Stimulated activated CD4-positive, alpha-beta T cell treated with anti-CD3 and anti-CD28 coated beads, Interleukin-12 subunit alpha, Interleukin-12 subunit beta, amount 100 ng/mL, for 24 hours (primary cell): Measurements from ENCODE around the gene BBOX1.

Experiments
- DNase-seq, 2 experiments: peaks; one replicate each; pipeline ENCODE4 v3.0.0-alpha.2; 2020; ENCODE audit warnings: low read depth in 2 of 2

BBOX1 gene

DNA sequence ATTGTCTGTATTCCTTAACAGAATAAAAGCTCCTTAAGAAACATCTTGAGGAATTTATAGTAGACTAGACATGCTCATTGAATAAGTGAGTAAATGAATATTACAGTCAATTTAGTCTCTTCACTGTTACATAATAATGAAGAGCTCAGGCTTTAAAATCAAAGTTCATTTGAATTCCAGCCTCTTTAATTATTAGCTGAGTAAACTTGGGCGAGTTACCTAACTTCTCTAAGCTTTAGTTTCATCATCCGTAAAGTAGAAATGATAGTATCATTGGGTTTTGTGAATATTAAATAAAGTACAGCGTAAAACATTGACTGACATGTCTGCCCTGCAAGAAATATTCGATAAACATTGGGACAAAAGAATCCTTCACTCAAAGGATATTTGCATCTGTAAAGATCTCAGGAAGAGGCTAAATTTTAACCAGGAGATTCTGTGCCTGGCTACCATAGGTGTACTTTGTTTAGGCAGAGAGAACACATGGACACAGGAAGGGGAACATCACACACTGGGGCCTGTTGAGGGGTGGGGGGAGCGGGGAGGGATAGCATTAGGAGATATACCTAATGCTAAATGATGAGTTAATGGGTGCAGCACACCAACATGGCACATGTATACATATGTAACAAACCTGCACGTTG lies 15.2 kb upstream of the BBOX1 start:
- no peak for DNase-seq

DNA sequence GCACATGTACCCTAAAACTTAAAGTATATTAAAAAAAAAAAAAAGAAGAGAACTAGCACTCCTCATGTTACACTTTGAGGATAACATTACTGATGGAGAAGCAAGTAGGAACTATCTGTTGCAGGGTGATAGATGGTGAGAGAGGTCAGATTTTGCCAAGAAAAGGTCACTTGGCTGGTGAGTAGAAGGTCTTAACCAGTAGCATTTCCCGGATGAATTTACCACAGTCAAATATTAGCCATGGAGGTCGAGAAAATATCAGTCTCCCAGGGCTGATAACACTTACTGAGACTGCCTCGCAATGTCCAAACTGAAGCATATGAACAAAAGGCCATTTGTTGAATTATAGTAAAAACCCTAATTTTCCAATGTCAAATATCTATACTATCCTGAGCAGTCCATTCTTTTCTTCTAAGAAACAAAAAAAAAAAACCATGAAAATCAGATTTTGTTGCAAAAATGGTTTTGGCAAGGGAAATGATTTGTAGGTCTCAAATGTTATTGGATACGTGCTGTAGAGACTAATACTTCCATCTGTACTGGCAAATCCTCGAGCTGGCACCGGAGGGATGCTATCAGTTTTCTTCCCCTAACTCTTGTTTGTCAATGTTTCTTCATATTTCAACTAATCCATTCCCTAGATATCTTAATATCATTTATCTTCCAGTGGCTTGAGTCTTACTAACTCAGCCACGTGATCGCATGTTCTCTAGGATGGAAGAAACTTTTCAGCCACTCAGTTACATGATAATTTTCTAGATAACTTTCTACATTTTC lies 14.5 kb upstream of the BBOX1 start:
- no peak for DNase-seq

GRCh38 chr11:27028561-27028965 lies 12.1 kb upstream of the BBOX1 start:
- no peak for DNase-seq

GRCh38 chr11:27029966-27030365 lies 10.6 kb upstream of the BBOX1 start:
- DNase-seq = no peak

GRCh38 chr11:27031754-27032153 lies 8.9 kb upstream of the BBOX1 start:
- no peak for DNase-seq

GRCh38 chr11:27039873-27040272 lies 742 bp upstream of the BBOX1 start:
- DNase-seq = no peak

GRCh38 chr11:27041141-27041899 lies 705 bp downstream of the BBOX1 start:
- no peak for DNase-seq

GRCh38 chr11:27046956-27047355 lies 6.3 kb downstream of the BBOX1 start:
- DNase-seq = no peak

GRCh38 chr11:27052668-27053067 lies 12.1 kb downstream of the BBOX1 start:
- no peak for DNase-seq

GRCh38 chr11:27055065-27055682 lies 14.6 kb downstream of the BBOX1 start:
- DNase-seq = no peak

GRCh38 chr11:27057091-27057780 lies 16.6 kb downstream of the BBOX1 start:
- no peak for DNase-seq

GRCh38 chr11:27058456-27058855 lies 17.8 kb downstream of the BBOX1 start:
- no peak for DNase-seq

DNA sequence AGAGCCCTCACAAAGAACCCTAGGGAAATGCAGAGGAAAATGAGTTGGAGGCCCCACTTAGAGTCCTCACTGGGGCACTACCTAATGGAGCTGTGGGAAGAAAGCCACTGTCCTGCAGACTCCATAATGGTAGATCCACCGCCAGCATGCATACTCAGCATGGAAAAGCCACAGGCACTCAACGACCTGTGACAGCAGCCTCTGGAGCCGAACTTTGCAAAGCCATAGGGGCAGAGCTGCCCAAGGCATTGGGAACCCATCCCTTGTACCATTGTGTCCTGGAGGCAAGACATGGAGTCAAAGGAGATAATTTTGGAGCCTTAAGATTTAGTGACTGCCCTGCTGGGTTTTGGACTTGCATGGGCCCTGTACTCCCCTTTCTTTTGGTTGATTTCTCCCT lies 18.8 kb downstream of the BBOX1 start:
- no peak for DNase-seq

DNA sequence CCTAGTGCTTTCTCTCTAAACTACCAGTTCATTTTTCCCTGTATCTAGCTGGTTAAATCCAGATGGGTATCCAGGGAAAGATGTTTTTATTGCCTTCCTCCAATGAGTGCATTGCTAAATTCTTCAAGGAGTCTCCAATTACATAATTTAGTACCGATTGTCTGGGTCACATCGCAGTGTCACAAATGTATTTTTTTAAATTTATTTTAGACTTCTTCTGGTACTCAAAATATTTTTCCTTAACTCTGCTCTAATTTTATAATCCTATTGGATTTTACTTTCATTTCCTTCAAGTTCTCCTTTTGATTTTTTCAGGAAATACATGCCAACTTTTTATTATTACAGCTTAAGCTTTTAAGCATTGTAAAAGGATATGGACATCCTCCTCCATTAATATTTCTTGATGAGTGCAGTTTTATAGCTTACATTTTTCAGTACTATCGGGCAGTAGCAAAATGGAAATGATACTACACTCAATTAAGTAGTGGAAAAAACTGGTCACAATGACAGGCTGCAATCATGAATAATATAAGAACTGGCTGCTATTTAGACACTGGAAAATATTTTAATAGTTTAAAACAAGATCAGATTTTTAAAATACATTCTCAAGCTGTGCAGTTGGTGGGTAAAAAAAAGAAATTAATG lies 20.3 kb downstream of the BBOX1 start:
- DNase-seq = no peak

DNA sequence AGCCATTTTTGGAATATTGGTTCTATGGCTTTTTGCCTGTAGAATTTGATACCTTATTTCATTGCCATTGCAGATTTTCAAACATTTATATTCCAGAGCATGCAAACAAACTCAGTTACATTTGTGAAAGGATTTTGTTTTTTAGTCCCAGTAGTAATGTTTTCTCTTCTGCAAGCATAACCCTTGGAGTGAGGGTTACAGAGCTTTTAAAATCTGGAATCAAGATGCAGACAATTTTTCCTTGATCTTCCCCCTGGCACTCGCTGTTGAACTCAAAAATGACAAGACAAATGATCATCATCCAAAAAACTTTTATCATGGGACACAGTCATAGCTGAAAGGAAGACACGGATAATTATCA lies 20.8 kb downstream of the BBOX1 start:
- DNase-seq = no peak

- no peak for DNase-seq
Observed at GRCh38 chr11:27064086-27064485, 23.5 kb downstream of the BBOX1 start.

DNA sequence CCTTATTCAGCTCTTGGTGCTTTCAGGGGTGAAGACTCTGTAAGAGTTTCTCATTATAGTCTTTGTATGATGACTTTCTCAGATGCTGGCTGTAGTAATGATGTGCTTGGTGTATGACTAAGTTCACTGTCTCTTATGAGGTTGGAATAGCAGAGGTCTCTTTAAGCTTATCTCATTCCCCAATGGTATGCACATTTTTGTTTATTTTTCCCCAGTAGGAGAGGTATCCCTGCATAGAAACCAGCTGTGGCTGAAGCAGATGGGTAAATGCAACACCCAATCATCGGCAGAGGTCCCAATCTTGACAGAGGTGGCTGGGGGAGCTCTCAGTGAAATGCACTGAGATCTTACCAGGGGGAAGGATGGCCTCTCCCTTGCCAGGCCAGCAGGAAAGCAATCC lies 34.6 kb downstream of the BBOX1 start:
- DNase-seq = no peak

DNA sequence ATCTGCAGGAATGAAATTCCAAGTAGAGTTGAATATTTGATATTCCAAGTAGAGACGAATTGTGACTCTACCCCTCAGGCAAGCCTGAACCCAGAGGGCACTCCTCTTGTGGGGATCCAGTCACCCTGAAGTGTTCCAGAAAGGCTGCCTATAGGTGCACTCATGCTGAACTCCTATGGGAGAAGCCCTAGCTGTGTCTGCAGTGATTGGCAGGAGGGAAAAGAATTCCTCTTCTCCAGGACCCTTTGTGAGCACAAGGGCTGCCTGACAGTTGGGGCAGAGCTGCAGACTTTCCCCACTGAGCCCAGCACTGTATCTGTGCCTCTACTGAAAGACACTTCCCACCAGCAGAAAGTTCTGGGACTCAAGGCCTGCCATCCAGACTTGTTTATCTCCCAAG lies 35.0 kb downstream of the BBOX1 start:
- no peak for DNase-seq

- DNase-seq = no peak
Observed at GRCh38 chr11:27076121-27076589, 35.5 kb downstream of the BBOX1 start.

DNA sequence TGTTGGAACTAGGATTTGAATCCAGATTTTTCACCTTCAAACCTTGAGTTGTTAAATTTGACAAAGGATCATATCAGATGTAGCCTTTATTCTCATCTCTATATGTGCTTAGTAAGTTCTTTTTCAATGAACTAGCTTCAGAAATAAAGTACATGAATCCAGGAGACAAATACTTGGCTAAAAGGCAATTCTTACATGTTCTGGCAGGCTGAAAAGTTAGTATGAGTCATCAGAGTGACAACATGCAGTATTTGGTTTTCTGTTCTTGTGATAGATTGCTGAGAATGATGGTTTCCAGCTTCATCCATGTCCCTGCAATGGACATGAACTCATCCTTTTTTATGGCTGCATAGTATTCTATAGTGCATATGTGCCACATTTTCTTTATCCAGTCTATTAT lies 40.4 kb downstream of the BBOX1 start:
- DNase-seq = no peak

GRCh38 chr11:27083241-27083640 lies 42.6 kb downstream of the BBOX1 start:
- DNase-seq = no peak
